ENCODE measurements around the gene LANCL3. TPM values are rescaled to one million over a fixed set of nuclear protein-coding genes. Genes with fewer than 3 reads are reported as not detected.

LANCL3 gene
- total and polyA plus RNA-seq, 3 donors from 2014 or later = 0.67 to 1.1 (median 1.0) TPM

GRCh38 chrX:37685381-37686359 is 114.2 kb downstream of the LANCL3 start, which contains the start of gene XK:
XK (plus strand) TSS chrX:37685791; CDS start chrX:37685962, 171 bp downstream.
- Histone ChIP-seq H3K27ac (peak within 1 kb of the TSS in 1 of 2 donors; percentile 59), H3K4me3 (peak within 1 kb of the TSS; percentile 47 to 53), H3K36me3 (ENCODE audit: low read depth, missing control alignments) (no peaks in the 10 kb centered on the region), H3K9me3 (no peaks in the 10 kb centered on the region), H3K4me1 (no peaks in the 10 kb centered on the region), H3K27me3 (no peaks in the 10 kb centered on the region)
- WGBS, 2 donors = 6% methylated on average over 31 of the region's 100 CpGs; no CpG with 5 or more reads in 1 of the 2 donors
- peak; percentile 71 for DNase-seq
- intact Hi-C loops (cut with DNase I; ENCODE audit: low total_unique reads) = no loop called here
- no peak for TF ChIP-seq CTCF (IDR thresholded peaks at IDR 0.05)
- no peak for TF ChIP-seq POLR2A (IDR thresholded peaks at IDR 0.05)

- TF ChIP-seq POLR2A (IDR thresholded peaks at IDR 0.05) (no peak), CTCF (IDR thresholded peaks at IDR 0.05) (no peak)
- intact Hi-C loops (cut with DNase I; ENCODE audit: low total_unique reads) = no loop called here
- no peak overlapping the region for H3K27ac ChIP-seq
These were observed 115.0 kb downstream of the LANCL3 start for GRCh38 chrX:37686369-37686995.

GRCh38 chrX:37686996-37687395 is 115.5 kb downstream of the LANCL3 start:
- Histone ChIP-seq H3K9me3 (no peaks in the 10 kb centered on the region), H3K4me3 (no peak overlapping the region), H3K4me1 (no peaks in the 10 kb centered on the region), H3K27ac (no peak overlapping the region), H3K27me3 (no peaks in the 10 kb centered on the region), H3K36me3 (ENCODE audit: low read depth, missing control alignments) (no peaks in the 10 kb centered on the region)
- intact Hi-C loops (cut with DNase I; ENCODE audit: low total_unique reads) = no loop called here
- TF ChIP-seq POLR2A (IDR thresholded peaks at IDR 0.05) = no peak
- no peak for TF ChIP-seq CTCF (IDR thresholded peaks at IDR 0.05)
- 83% methylated on average over 3 of the region's 3 CpGs for WGBS, 2 donors
- DNase-seq = no peak

More at GRCh38 chrX:37686369-37686995, 115.0 kb downstream of the LANCL3 start:
- H3K36me3 ChIP-seq (ENCODE audit: low read depth, missing control alignments) = no peaks in the 10 kb centered on the region
- H3K4me3 ChIP-seq = peak overlapping the region in 1 of 2 donors; percentile 53
- no peaks in the 10 kb centered on the region for H3K4me1 ChIP-seq
- no peaks in the 10 kb centered on the region for H3K9me3 ChIP-seq
- H3K27me3 ChIP-seq = no peaks in the 10 kb centered on the region
- 48 to 63% methylated on average over 3 to 9 of the region's 9 CpGs for WGBS, 2 donors
- DNase-seq = no peak

- no peaks in the 10 kb centered on the region for H3K36me3 ChIP-seq (ENCODE audit: low read depth, missing control alignments)
- intact Hi-C loops (cut with DNase I; ENCODE audit: low total_unique reads) = no loop called here
- H3K27ac ChIP-seq = no peak overlapping the region
These were observed 118.7 kb downstream of the LANCL3 start for GRCh38 chrX:37690119-37690518.

More at GRCh38 chrX:37690119-37690518, 118.7 kb downstream of the LANCL3 start:
- H3K4me1 ChIP-seq = no peaks in the 10 kb centered on the region
- H3K4me3 ChIP-seq = no peak overlapping the region
- TF ChIP-seq CTCF (IDR thresholded peaks at IDR 0.05) (no peak), POLR2A (IDR thresholded peaks at IDR 0.05) (no peak)
- H3K9me3 ChIP-seq = no peaks in the 10 kb centered on the region
- DNase-seq = no peak
- H3K27me3 ChIP-seq = no peaks in the 10 kb centered on the region
